ENCODE measurements around the gene DRC7.
A peak's percentile ranks its signal among the peaks of the same experiment; 100 is the strongest.

DRC7 gene, protein sequence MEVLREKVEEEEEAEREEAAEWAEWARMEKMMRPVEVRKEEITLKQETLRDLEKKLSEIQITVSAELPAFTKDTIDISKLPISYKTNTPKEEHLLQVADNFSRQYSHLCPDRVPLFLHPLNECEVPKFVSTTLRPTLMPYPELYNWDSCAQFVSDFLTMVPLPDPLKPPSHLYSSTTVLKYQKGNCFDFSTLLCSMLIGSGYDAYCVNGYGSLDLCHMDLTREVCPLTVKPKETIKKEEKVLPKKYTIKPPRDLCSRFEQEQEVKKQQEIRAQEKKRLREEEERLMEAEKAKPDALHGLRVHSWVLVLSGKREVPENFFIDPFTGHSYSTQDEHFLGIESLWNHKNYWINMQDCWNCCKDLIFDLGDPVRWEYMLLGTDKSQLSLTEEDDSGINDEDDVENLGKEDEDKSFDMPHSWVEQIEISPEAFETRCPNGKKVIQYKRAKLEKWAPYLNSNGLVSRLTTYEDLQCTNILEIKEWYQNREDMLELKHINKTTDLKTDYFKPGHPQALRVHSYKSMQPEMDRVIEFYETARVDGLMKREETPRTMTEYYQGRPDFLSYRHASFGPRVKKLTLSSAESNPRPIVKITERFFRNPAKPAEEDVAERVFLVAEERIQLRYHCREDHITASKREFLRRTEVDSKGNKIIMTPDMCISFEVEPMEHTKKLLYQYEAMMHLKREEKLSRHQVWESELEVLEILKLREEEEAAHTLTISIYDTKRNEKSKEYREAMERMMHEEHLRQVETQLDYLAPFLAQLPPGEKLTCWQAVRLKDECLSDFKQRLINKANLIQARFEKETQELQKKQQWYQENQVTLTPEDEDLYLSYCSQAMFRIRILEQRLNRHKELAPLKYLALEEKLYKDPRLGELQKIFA

DNA sequence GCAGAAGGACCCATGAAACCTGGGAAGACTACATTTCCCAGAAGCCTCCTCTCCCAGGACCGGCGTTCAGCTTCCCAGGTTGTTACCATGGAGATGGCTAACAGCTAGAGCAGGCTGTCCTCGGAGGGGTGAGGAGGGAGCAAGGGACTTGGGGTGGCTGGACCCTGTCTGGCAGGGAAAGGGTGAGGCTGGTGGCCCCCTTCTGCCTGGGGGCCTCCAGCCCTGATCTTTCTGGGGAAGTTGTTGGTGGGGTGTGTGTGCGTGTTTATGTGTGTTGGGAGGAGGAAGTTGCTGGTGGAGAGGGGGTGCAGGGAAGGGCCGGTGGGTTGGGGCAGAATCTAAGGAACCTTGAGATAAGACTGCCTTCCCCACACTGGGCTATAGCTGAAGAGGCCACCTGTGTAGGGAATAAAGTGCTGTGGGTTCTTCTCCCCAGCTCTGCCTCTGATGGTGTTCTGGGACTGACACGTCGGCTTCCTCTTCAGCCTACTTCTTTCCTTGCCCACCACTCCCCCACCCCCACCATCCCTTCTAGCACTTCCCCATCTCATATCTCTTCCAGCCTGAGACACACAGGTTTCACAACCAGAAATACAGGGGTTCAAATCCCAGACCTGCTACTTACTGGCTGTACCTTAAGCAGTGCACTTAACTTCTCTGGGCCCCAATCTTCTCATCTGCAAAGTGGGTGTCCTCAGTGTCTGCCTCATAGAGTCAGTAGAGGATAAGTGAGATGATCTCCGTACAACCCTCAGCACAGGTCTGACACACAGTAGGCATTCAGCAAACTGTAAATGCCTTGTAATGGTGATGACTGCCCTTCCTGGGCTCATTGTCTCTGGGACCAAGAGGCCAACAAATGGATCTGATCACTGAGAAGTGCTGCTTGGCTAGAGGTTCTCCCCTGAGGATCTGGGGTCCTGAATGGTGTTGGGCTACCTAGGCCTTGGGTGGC, at the start of gene DRC7:
TSS of gene DRC7 (plus strand) at position 82 of the 955 bp plus-strand sequence. CDS start 3,144 bp downstream, outside the sequence.
- peak; percentile 64 for DNase-seq (ENCODE audit: low read depth, low spot score)

DNA sequence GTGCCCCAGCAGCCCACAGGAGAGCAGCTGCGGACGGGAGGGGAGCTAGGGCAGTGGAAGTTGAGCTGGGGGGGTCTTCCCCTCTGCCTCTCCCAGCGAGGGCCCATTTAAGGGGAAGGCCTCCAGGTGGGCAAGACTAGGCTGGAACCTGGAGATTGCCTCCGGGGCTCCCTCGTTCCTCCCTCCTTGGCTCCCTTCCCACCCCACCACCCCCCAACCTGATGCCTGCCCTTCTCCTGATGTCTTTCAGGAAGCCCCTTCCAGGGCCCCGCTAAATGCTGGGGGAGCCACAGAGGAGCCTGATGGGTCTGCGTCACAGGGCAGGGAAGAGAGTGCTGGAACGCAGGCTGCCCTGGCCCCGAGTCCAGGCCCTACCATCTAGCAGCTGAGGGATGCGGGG, 49.4 kb upstream of the DRC7 start:
- no peak for DNase-seq (ENCODE audit: low read depth, low spot score)

DNA sequence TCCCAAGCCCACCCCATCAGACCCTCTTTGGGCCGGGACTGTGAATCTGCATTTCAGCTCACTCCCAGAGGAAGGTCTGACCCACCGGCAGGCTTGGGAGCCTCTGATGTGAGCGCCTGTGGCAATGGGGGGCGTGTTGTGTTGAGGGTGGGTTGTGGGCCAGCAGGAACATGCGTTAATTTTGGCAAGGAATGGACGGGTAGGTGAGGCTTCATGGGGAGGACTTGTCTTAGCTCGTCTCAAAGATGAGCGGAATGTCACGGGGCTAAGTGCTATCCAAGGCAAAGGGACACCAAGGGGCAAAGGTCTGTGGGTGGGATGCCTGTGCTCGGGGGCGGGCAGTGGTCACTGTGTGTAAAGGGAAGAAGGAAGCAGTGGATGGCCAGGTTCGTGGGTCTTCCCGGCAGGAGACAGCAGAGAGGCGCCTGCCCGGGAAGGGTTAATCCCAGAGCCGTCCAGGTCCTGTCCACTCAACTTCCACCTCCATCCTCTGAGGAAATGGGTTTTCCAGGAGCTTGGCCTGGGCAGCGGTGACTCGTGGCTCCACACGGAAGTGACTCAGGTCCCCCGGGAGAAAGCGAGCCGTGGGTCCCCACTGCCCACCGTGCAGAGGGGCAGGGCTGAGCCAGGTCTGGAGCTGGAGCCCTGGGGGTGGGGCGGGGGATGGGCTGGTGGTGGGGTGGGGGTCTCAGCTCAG, 48.8 kb upstream of the DRC7 start:
- no peak for DNase-seq (ENCODE audit: low read depth, low spot score)

DNA sequence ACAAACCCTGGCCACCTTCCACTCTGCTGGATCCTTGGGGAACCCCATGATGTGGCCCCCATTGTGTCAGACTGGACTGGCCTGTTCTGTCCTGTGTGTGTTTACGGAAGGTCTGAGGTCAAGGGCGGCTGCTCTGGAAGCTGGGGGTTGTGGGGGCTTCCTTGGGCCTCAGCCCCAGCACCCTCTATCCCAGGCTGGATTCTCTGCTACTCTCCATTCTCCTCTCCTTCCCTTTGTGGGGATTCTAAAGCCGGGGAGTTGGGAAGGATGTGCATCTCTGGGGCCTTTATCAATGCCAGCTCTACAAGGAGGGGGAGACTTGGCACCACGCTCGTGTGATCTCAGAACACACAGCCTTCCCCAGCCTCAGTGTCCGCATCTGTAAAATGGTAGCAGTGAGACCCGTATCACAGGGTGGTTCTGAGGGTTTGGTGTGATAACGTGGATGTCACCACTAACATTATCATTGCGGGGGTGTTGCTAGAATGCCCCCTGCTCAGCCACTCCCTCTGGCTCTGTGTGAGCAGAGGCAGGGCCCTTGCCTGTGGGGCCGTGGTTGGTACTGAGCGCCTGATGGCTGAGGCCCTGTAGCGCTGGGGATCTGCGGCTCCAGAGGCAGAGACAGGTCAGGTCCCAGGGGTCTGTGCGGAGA, 48.1 kb upstream of the DRC7 start:
- DNase-seq (ENCODE audit: low read depth, low spot score), result no peak

DNA sequence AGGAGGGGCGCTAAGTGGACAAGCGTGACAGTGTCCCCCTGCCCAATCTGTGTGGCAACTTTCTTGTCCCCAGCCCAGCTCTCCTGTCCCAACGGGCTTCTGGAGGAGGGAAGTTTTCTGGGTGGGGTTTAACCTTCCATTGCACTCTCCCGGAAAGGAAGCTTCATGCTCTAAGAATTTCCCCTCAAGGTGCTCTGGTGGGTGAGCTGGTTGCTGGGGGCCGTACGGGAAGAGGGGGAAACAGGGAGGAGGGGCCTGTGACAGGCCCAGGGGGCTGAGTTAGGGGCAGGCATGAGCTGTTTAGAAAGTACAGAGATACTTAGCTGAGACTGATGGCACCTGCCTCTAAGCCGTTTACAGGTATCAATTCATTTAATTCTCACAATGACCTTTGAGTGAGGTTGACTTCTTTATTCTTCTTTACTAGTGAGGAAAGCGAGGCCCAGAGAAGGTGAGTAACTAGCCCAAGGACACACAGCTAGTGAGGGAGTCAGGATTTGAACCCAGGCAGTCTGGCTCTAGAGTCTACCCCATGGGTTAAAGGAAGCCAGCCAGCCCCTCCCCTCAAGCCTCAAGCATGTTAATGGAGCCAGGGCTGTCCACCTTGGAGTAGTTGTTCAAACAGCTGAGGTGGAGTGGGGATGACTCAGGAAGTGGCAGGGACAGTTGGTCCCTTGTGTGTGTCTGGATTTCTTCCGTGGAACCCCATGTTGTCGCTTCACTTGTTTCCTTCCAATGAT, 47.3 kb upstream of the DRC7 start:
- DNase-seq (ENCODE audit: low read depth, low spot score), result peak; percentile 33

DNA sequence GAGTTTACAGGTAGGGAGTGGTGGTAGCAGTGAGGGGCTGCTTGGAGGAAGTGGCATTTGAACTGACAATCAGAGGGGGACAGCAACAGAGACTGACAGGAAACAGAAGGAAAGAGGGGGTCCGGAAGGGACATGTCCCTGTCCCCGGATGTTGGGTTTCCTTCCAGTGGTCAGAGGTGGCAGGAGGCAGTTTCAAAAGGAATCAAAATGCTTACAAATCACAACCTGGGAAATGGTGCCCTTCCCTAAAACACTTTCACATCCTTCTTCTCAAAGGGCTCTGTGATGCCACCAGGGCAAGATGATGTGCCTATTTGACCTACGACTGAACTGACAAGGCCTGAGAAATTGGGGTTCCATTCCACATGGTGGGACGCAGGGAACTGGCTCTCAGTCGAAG, 46.5 kb upstream of the DRC7 start:
- no peak for DNase-seq (ENCODE audit: low read depth, low spot score)

DNA sequence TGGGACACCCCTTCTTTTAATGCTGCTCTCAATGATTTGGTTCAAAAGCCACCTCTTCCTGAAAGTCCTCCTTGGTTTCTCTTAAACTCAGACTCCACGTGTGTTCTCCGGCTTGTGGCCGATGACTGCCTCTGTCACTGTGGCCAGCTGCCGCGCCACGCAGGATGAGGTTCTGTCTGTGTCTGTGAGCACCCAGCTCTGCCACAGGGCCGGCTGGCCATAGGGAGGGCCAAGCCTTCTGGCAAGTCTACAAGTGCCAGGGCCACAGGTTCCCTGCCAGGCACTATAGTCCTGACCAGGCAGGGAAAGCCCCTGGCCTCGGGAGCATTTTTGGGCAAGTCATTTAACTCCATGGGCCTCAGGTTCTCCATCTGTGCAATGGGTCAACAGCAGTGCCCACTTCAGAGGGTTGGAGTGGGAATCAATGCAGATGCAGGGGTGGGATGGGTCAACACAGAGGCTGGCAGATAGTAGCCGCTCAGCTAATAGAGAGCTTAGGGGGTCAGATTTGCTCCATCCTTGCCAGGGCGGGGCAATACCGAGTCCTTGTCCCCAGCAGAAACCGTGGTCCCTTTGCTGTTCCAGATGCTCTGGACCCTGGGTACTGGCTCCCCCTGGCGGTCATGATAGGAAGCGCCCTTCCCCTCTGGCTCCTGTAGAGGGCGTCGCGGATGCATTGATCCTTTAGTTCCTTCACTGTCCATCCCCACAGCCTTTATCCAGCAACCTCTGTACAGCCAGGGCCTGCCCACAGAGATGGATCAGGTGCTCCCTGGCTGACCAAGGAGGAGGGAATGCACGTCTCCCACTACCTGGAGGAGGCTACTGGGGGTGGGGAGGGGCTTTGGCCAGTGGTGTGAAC, 45.8 kb upstream of the DRC7 start:
- peak; percentile 97 for DNase-seq (ENCODE audit: low read depth, low spot score)

DNA sequence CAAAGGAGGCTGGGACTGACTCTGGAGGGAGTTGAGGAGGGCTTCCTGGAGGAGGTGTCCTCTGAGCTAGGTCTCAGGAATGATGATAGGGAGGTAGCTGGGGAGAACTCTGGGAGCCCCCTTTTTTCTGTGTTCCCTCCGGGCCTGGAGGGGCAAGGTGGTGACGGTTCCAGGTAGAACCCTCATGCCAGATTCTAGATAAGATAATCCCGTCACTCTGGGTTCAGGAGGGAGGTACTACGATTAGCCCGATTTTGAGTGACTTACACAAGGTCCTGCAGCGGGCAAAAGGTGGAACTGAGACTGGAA, 45.2 kb upstream of the DRC7 start:
- DNase-seq (ENCODE audit: low read depth, low spot score), result no peak

DNA sequence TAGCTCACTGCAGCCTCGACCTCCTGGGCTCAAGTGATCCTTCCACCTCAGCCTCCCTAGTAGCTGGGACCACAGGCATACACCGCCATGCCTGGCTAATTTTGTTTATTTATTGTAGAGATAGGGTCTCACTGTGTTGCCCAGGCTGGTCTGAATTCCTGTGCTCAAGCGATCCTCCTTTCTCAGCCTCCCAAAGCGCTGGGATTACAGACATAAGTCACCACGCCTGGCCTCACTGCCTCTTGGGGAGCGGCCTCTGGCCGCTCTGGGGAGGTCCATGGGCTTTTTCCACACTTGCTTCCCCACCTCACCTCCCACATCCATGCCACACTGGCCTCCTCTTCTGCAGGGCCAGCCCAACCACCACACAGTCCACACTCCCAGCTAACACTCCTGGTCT, 44.8 kb upstream of the DRC7 start:
- no peak for DNase-seq (ENCODE audit: low read depth, low spot score)

DNA sequence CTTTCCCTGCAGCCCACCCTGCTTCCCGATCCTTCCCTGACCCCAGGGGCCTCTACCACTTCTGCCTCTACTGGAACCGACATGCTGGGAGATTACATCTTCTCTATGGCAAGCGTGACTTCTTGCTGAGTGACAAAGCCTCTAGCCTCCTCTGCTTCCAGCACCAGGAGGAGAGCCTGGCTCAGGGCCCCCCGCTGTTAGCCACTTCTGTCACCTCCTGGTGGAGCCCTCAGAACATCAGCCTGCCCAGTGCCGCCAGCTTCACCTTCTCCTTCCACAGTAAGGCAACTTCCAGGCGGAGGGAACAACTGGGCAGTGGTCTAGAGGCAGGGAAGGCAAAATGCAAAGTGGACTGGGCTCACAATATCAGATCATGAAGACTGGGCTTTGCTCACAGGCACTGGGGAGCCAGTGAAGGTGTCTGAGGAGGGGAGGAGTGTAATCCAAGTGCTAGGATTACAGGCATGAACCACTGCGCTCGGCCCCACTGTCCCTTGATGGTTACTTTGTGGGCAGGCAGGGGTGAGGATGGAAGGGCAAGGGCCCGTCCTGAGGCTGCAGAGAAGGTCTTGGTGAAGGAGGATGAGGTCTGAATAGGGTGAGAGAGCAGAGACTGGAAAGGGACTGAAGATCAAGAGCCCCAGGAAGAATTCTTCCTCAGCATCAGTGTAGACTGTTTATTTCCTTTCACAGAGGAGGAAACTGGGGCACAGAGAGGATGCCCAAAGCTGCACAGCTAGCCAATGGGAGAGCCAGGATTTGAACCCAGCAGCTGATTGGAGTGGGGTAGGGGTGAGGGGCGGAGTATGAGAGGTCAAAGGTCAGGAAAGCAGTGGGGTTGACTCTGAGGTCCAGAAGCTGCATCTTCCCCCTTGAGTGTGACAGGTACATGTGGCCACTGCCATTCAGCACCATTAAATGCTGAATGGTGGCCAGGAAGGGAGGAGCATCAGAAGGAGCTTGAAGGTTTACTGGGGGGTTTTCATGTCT, 43.0 kb upstream of the DRC7 start:
- no peak for DNase-seq (ENCODE audit: low read depth, low spot score)

DNA sequence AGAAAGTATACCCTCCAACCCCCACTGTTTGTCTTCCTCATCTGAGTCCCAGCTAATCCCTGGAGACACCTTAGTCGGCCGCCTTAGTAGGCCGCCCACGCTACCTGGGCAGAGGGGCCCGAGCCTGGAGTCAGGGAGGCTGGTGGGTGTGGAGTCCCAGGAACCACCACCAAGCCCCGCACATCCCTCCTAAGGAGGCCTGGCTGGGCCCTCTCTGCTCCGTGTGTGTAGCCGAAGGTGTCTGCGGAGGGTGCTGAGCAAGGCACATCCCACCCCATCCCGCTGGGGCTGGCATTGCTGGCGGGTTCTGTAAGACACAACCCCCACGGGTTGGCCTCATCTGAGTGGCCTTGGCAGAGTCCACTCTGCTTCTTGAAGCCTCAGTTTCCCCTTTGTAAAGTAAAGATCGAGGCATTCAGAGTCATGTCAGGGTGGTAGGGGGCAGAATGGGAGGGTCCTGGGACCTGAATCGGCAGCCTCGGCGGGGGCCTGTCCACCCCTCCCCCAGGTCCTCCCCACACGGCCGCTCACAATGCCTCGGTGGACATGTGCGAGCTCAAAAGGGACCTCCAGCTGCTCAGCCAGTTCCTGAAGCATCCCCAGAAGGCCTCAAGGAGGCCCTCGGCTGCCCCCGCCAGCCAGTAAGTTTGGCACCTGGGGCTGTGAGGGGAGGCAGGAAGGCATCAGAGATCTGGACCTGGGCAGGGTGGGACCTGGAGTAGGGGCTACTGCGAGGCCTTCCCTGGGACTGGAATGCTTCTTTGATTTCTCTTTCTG, 41.7 kb upstream of the DRC7 start:
- no peak for DNase-seq (ENCODE audit: low read depth, low spot score)

DNA sequence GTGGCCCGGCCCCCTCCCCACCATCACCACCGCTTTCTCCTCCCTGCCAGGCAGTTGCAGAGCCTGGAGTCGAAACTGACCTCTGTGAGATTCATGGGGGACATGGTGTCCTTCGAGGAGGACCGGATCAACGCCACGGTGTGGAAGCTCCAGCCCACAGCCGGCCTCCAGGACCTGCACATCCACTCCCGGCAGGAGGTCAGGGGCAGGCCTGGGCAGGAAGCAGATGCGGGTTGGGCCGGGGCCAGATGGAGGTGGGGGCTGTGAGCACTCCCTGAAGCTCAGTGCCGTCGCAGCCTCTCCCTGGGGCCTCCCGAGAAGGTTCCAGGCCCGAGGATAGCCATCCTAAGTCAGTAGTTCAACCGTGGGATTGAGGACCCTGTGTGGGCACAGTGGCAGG, 40.7 kb upstream of the DRC7 start:
- DNase-seq (ENCODE audit: low read depth, low spot score), result no peak

DNA sequence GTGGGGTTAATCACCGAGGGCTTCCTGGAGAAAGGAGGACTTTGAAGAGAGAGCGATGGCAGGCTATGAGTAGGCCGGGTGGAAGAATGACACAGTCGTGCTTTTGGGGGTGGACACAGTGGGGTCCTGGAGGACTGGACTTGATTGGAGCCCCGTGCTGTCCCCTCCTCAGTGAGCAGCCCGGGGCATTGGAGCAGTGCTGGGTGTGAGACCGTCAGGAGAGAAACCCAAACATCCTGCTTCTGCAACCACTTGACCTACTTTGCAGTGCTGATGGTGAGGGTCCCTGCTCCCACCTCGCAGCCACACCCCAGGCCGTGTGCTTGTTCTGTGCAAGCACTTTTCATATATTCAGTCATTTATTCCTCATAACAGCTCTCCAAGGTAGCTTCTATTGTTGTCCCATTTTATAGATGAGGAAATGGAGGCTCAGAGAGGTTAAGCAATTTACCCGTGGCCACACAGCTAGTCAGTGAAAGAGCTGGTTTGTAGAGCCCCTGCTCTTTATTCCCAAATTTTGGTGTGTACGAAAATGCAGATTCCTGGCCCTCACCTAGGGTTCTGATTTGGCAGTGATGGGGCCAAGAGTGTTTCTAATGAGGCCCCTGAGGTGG, 38.2 kb upstream of the DRC7 start:
- DNase-seq (ENCODE audit: low read depth, low spot score), result no peak

DNA sequence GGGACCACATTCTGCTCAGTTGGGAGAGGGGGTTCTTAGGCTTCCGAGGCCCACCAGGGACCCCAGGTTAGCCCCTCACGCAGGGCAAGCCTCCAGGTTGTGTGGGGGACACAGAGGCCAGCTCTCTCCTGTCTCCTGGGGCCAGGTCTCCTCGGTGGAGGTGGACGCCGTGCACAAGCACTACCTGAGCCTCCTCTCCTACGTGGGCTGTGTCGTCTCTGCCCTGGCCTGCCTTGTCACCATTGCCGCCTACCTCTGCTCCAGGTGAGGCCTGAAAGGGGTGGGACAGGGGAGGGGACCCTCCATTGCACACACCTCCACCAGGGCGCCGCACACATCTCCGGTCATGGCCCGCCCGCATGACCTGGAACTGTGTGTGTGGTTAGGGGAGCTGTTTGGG, 37.4 kb upstream of the DRC7 start:
- DNase-seq (ENCODE audit: low read depth, low spot score), result no peak

DNA sequence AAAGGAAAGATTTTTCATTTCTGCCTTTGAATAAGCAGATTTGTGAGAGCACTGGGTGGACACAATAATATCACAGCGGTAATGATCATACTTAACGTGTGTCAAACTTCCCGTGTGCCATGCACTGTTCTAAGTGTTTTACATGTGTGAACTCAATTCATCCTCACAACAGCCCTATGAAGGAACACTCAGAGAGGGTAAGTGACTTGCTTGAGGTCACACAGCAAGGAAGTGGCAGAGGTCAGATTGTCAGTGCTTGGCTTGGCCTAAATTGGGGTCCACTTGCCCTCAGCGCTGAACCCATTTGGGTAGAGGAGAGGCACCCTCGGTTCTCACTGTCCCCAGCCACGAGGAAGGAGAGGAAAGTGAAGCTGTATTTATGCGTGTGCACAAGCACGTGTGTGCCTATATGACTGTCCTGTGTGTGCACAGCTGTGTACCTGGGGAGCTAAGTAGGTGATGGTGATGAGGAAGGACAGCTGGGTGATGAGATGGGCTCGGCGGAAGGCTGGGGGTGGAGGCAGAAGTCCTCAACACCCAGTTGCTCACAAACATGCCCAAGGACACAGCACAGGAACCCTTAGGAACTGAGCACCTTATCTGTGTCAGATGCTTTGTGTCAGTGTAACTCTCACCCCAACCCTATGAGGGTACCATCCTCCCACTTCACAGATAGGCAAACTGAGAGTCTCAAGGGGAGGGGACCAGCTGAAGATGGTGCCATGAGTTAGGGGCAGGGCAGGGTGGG, 36.3 kb upstream of the DRC7 start:
- DNase-seq (ENCODE audit: low read depth, low spot score), result no peak
